SK-N-SH (cell line): ENCODE data around the gene MECP2. TPM values are rescaled to one million over a fixed set of nuclear protein-coding genes. Genes with fewer than 3 reads are reported as not detected.

ENCODE experiments used
- CTCF ChIA-PET: fragments of 300-600, 350-600 bp; formaldehyde crosslinking; extraction: SDS; loops from one replicate; lab custom pipeline; 2021; lab: Yijun Ruan, JAX
- POLR2A ChIA-PET: fragments of 350-600 bp; sonication (Branson Sonifier 250); formaldehyde crosslinking; extraction: SDS; loops from one replicate; lab custom pipeline; 2020; ENCODE audit warnings: antibody characterized with exemption, inconsistent platforms; lab: Yijun Ruan, JAX
- DNase-seq: peaks from one replicate; pipeline ENCODE4 v3.0.0; 2012
- H2AFZ ChIP-seq: fragments of 200-600 bp; sonication (generic); 2 replicates; pipeline ENCODE4 v1.8.1; 2016; ENCODE audit warnings: antibody characterized with exemption, mild to moderate bottlenecking, low read depth
- H3F3A ChIP-seq: fragments of 200-600 bp; sonication (generic); replicated peaks from 2 replicates; pipeline ENCODE3; 2016; ENCODE audit warnings: antibody characterized with exemption, mild to moderate bottlenecking; ENCODE audit not compliant: insufficient read depth
- H3K27ac ChIP-seq, 2 experiments: fragments of 200-500 bp in 1 of 2; fragments of 200-600 bp in 1 of 2; sonication (Bioruptor generic) in 1 of 2; sonication (generic), shearing (Covaris generic) in 1 of 2; 2 replicates each; pipeline versions ENCODE4 v1.5.1 to v1.6.1; 2014 to 2016; ENCODE audit warnings: low read depth in 2 of 2, inconsistent platforms in 1 of 2, low read length in 1 of 2, mild to moderate bottlenecking in 1 of 2, mixed read lengths in 1 of 2
- H3K27me3 ChIP-seq: fragments of 200-600 bp; sonication (generic), shearing (Covaris generic); 2 replicates; pipeline ENCODE4 v1.6.1; 2016; ENCODE audit warnings: mixed run types; ENCODE audit not compliant: insufficient read depth
- H3K36me3 ChIP-seq, 2 experiments: fragments of 200-500 bp in 1 of 2; fragments of 200-600 bp in 1 of 2; sonication (Bioruptor generic) in 1 of 2; sonication (generic) in 1 of 2; replicated peaks in 1 of 2; 2 replicates each; pipeline versions ENCODE3 to v1.5.1; 2014 to 2016; ENCODE audit warnings: low read length in 1 of 2, mild to moderate bottlenecking in 1 of 2; ENCODE audit not compliant: insufficient read depth in 2 of 2, control insufficient read depth in 1 of 2
- H3K4me1 ChIP-seq, 2 experiments: fragments of 200-500 bp in 1 of 2; fragments of 200-600 bp in 1 of 2; sonication (Bioruptor generic) in 1 of 2; sonication (generic), shearing (Covaris generic) in 1 of 2; 2 replicates each; pipeline versions ENCODE4 v1.5.1 to v1.6.1; 2014 to 2016; ENCODE audit warnings: low read depth in 1 of 2, low read length in 1 of 2, mixed run types in 1 of 2; ENCODE audit not compliant: insufficient read depth in 2 of 2, control insufficient read depth in 1 of 2
- H3K4me2 ChIP-seq: fragments of 200-600 bp; sonication (generic), shearing (Covaris generic); 2 replicates; pipeline ENCODE4 v1.6.1; 2017; ENCODE audit warnings: mixed run types
- H3K4me3 ChIP-seq, 2 experiments: fragments of 200-500 bp in 1 of 2; fragments of 200-600 bp in 1 of 2; sonication (Bioruptor generic) in 1 of 2; sonication (generic), shearing (Covaris generic) in 1 of 2; 2 replicates each; pipeline versions ENCODE4 v1.5.1 to v1.8.1; 2014 to 2016; ENCODE audit warnings: low read depth in 2 of 2, inconsistent platforms in 1 of 2, low read length in 1 of 2, mild to moderate bottlenecking in 1 of 2, mixed read lengths in 1 of 2, moderate library complexity in 1 of 2
- H3K79me2 ChIP-seq: fragments of 200-600 bp; sonication (generic); 2 replicates; pipeline ENCODE4 v1.8.1; 2017; ENCODE audit warnings: mild to moderate bottlenecking; ENCODE audit not compliant: insufficient read depth
- H3K9ac ChIP-seq: fragments of 200-600 bp; sonication (generic); 2 replicates; pipeline ENCODE4 v1.6.1; 2017; ENCODE audit warnings: mixed run types
- H3K9me2 ChIP-seq: fragments of 200-600 bp; sonication (generic); 2 replicates; pipeline ENCODE4 v1.6.1; 2017; ENCODE audit warnings: mixed run types
- H3K9me3 ChIP-seq: fragments of 200-600 bp; sonication (generic); 2 replicates; pipeline ENCODE4 v1.6.1; 2017; ENCODE audit warnings: mixed run types, mild to moderate bottlenecking, moderate library complexity
- H4K20me1 ChIP-seq: fragments of 200-600 bp; sonication (generic); 2 replicates; pipeline ENCODE4 v1.6.1; 2017; ENCODE audit warnings: mild to moderate bottlenecking, mixed run types; ENCODE audit not compliant: insufficient read depth
- CTCF ChIP-seq: fragments of 200-600 bp; sonication (generic); IDR thresholded peaks from 2 replicates; pipeline ENCODE4 v1.6.1; 2017; ENCODE audit warnings: antibody characterized with exemption, mild to moderate bottlenecking, moderate library complexity
- FOXJ3 ChIP-seq: sonication (generic); formaldehyde crosslinking; IDR thresholded peaks from 2 replicates; pipeline ENCODE4 v1.5.1; 2020; ENCODE audit warnings: mild to moderate bottlenecking, missing genetic modification reagents
- IRF3 ChIP-seq: fragments of 150-350 bp; IDR thresholded peaks from 2 replicates; pipeline ENCODE4 v1.6.1; 2016; ENCODE audit warnings: mild to moderate bottlenecking, low read depth, low read length
- RCOR1 ChIP-seq: fragments of 150-350 bp; IDR thresholded peaks from 2 replicates; pipeline ENCODE4 v1.6.1; 2017; ENCODE audit warnings: antibody characterized with exemption, low read length
- SMC3 ChIP-seq: IDR thresholded peaks from 2 replicates; pipeline ENCODE4 v1.6.1; 2012; ENCODE audit warnings: low read depth, low read length, improper control_type of control experiment
- USF1 ChIP-seq: IDR thresholded peaks from 2 replicates; pipeline ENCODE4 v1.4.0; 2012; ENCODE audit warnings: low read depth, borderline replicate concordance
- WGBS: methylation state at CpG from one replicate; pipeline ENCODE4 v1.1.6; 2017; ENCODE audit warnings: low lambda C conversion rate; 5-methylcytosine and 5-hydroxymethylcytosine counted together
- polyA plus RNA-seq, 3 experiments: library from polyadenylated mRNA; depleted of rRNA; stranded (reverse); fragments of >200 nt; gene quantifications; 2 replicates each; pipeline ENCODE4 v1.2.3, GENCODE V29; 2012

The MECP2 gene
- polyA plus RNA-seq, 1 of the 3 experiments (the other 2 are of a cell fraction): 8.2 TPM

GRCh38 chrX:154058214-154058997, 39.1 kb downstream of the MECP2 start:
- H3F3A ChIP-seq: no peaks in the 10 kb centered on the region
- no peak overlapping the region for H3K9ac ChIP-seq
- H3K9me2 ChIP-seq: no peaks in the 10 kb centered on the region
- H3K36me3 ChIP-seq: peaks cover 0 to 3% of the 10 kb centered on the region in 2 experiments
- H3K9me3 ChIP-seq: no peaks in the 10 kb centered on the region
- WGBS: 69% methylated on average over 11 of the region's 11 CpGs
- peaks cover 9% of the 10 kb centered on the region; the same call in 1 of the 2 replicates for H3K27me3 ChIP-seq
- H3K4me2 ChIP-seq: no peak overlapping the region
- no peak overlapping the region for H3K4me3 ChIP-seq
- H4K20me1 ChIP-seq: peaks cover 70% of the 10 kb centered on the region
- peaks cover 77% of the 10 kb centered on the region for H3K79me2 ChIP-seq
- ChIA-PET POLR2A (no interaction called here), CTCF (interaction anchor here (2.2 kb wide), 1 partner anchor 45 kb away, joined by 13 read pairs; no protein-coding TSS in a partner anchor)
- DNase-seq: no peak
- no peak overlapping the region for H2AFZ ChIP-seq
- no peak for TF ChIP-seq IRF3
- no peak for TF ChIP-seq SMC3
- TF ChIP-seq USF1: no peak
- TF ChIP-seq RCOR1: no peak
- TF ChIP-seq CTCF: no peak
- no peaks in the 10 kb centered on the region; a peak in 1 of 4 replicates for H3K4me1 ChIP-seq
- no peak overlapping the region for H3K27ac ChIP-seq

GRCh38 chrX:154057791-154058190, 39.7 kb downstream of the MECP2 start:
- Histone ChIP-seq H3K27ac (no peak overlapping the region), H3K36me3 (peaks cover 0 to 3% of the 10 kb centered on the region in 2 experiments), H4K20me1 (peaks cover 64% of the 10 kb centered on the region), H3K4me2 (no peak overlapping the region), H3K79me2 (peaks cover 74% of the 10 kb centered on the region), H3K9me3 (no peaks in the 10 kb centered on the region), H3K9ac (no peak overlapping the region), H3K27me3 (peaks cover 9% of the 10 kb centered on the region; the same call in 1 of the 2 replicates), H2AFZ (no peak overlapping the region), H3F3A (no peaks in the 10 kb centered on the region), H3K4me1 (no peaks in the 10 kb centered on the region; a peak in 1 of 4 replicates), H3K4me3 (no peak overlapping the region), H3K9me2 (no peaks in the 10 kb centered on the region)
- no peak for DNase-seq
- ChIA-PET CTCF (interaction anchor here (0.6 to 2.0 kb wide), 2 partner anchors 44 to 259 kb away, joined by 3 to 6 read pairs; no protein-coding TSS in a partner anchor), POLR2A (no interaction called here)
- no peak for TF ChIP-seq FOXJ3
- no CpG with 5 or more reads among the region's 1 CpG for WGBS
